OCI-M1 (cell line): Measurements from ENCODE around the gene BLMH.
A peak's percentile ranks its signal among the peaks of the same experiment; 100 is the strongest.
"Not testable (repeated sequence)": the region's sequence is repeated elsewhere in the genome, so short reads cannot be mapped to it uniquely, and the experiment has no call there.

Source experiments
- DNase-seq: peaks from one replicate; lab custom pipeline; 2025; lab: John Stamatoyannopoulos, UW

BLMH gene

DNA sequence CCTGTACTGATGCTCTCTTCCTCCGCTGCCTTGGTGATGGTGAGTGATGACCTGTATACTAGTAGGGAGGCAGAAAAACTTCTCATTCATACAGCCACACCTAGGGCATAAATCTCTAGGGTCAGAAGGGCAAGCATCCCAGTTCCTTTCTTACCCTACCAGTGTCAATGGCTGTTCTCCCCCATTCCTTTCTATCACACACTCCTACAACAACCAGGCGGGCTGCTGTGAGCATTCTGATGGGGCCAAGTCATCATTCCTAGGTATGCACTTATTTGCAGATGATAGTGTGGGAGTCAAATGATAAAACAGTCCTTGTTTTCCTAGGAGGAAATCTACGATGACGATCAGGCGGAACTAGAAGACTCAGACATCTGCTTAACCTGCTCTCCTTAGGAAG is 42.3 kb downstream of the BLMH start:
- no peak for DNase-seq

DNA sequence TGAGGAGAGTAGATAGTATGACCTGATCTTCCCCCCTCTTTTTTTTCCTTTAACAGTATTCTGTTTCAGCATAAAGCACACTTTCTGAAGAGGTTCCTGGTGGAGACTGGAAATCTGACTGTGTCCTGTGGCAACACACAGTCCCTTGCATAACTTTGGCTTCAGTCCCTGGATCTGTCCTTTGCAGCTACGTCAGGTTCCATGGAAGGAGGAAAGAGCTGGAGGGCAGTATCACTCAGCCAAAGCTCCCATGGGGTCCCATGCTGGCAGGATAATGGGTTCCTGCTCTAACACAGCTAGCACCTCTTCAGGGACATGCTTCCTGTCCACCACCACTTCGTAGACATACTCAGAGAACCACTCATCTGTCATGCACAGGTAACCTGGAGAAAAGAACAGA is 43.0 kb downstream of the BLMH start:
- no peak for DNase-seq

DNA sequence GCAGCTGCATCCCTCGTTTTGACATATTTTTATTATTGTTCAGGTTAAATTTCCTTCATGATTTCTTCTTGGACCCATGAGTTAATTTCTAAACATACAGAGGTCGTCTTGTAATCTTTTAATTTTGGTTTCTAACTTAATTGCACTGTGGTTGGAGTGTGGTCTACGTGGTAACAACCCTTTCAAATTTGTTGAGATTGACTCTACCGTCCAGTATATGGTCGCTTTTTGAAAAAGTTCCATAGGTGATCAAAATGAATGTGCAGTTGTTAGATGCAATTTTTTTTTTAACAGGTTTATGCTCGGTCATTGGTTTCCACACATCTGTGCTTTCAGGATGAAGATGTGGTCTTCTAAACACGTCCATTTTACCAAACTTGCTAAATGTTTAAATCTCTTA is 45.3 kb downstream of the BLMH start:
- no peak for DNase-seq

DNA sequence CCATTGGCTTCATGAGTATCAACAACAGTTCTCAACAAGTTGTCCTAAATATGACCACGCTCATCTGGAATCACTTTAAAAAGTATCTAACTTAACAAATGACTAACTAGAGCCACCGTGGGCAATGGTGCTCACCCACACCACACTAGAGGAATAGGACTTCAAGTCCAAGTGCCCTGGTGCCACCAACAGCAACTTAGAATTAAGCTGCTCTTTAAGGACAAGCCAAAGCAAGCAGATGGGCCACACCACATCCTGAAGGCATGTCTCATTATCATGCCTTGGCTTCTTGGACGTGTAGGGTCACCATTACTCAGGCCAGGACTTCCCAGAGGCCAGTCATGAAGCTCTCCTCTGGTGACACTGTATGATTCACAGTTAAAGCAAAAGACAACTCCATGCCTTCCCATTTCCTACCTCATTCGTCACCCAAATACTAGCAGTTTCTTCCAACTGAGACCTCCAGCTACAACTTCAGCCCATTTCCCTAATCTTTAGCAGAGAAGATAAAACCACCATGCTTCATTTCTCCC is 46.8 kb downstream of the BLMH start:
- DNase-seq, result no peak

DNA sequence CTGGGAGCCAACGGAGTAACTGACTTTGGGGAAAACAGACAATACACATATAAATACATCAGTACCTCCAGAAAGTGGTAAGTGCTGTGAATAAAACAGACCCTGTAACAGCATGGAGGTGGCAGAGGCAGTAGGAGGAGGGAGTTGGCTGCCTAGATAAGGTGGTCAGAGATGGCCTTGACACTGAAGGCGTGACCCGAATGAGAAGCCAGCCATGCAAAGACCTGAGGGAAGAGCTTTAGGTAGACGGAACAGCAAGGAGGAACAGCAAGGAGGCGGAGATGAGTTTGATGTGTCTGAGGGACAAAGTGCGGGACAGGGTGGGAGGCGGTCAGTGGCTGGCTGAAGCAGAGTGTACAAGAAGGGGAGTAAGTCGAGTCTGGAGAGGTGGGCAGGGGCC is 48.2 kb downstream of the BLMH start:
- no peak for DNase-seq

DNA sequence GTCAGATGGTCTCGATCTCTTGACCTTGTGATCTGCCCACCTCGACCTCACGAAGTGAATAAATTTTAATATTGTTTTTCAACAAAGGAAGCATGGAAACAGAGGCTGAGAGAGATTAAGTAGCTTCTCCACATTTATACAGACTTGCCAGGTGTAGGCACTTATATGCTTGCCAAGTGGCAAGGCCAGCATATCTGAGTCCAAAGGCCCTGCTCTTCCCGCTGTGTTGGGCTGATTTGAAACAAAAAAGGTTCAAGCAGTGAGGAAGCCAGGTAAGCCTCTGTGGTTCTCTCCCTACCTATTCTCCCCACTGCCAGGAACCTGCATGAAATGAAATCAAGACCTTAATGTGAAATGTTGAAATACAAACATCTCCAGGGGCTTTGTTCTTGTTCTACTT is 48.7 kb downstream of the BLMH start:
- no peak for DNase-seq

DNA sequence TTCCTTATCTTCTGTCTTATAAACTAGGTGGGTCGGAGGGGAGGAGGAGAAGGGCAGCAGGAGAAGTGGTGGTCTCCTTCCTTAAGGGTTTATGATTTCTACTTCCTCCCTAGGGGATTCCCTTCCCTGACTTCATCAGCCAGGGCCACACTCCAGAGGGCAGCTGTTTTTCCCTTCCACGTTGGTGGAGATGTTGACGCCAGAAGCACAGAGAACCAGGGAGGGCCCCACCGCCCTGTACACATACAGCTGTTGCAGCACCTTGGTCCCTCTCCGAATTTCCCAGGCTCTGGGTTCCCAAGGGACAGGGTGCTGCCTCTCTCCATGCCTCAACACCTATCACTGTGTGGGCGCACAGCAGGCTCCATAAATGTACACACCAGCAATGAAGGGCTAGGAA is 50.7 kb downstream of the BLMH start:
- DNase-seq, result no peak

DNA sequence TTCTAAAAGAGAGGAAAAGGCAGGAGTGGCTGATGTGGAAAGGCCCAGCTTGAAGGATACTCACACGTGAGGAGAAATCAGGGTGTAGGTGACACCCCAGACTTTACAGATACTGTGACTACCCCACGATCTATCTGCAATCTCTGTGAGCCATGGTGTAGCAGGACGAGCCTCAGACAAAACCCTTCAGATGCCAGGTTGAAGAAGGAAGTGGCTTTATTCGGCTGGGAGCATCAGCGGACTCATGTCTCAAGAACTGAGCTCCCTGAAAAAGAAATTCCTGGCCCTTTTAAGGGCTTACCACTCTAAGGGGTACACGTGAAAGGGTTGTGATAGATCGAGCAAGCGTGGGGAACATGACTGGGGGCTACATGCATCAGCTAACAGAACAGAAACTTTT is 51.6 kb downstream of the BLMH start:
- DNase-seq, result no peak

DNA sequence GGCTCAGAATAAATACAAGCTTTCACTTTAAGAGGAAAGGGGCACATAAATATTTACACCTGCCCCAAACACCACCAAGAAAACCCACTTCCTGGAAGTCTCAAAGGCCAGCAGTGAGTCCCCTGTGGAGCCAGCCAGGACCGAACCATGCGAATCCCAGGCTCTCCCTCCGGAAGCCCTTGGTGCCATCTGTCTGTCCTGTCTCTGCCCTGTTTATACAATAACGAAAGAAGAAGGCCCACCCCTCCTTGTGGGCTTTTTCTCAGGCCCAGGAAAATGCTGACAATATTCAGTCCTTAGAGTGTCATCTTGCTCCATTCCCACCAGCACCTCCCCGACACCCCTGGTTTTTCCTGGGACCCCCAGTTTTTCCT is 52.7 kb downstream of the BLMH start:
- no peak for DNase-seq

DNA sequence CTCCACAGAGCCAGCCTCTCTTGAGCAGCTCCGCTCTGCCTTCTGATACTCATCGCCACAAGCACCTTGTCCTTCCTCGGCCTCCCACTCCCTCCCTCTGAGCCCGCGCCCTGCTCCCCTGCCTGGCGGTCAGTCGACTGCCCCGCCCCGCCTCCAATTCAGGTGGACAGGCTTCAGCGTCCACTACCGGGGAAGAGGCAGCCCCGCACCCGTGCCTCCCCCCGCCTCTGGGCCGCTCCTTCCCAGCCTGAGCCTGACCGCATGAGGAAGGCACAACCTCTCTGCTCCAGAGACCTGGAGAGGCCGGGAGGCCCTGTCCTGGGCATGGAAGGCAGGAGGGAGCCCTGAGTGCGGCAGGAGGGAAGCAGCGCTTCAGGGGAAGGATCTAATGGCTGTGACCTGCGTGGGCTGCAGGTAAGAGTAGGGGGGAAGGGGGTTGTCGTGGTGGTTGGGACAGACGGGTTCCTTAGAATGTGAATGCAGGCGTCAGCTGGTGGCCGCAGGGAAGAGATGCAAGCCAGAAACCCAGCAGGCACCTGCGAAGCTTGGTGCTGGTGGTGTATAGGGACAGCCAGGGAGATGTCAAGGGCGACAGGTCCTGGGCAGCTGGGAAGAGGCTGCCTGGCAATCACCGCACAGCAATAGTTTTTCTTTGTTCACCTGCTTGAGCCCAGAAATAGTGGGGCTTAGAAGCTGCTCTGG is 53.2 kb downstream of the BLMH start:
- DNase-seq, result no peak

DNA sequence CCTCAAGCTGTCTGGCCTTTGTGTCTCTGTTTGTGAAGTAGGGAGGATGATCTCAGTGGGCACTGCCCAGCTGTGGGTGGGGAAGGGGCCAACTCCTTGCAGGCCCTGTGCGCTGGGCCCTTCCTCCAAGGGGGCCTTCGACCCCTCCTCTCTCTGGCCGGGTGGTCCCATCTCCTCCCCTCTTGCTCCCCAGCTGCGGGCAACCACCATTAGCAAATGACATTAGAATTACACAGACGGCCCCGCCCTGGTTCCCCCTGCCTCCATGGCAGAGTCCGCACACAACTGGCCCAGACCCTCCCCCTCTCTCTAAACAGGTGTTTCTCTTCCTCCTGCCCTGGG is 53.8 kb downstream of the BLMH start:
- no peak for DNase-seq

DNA sequence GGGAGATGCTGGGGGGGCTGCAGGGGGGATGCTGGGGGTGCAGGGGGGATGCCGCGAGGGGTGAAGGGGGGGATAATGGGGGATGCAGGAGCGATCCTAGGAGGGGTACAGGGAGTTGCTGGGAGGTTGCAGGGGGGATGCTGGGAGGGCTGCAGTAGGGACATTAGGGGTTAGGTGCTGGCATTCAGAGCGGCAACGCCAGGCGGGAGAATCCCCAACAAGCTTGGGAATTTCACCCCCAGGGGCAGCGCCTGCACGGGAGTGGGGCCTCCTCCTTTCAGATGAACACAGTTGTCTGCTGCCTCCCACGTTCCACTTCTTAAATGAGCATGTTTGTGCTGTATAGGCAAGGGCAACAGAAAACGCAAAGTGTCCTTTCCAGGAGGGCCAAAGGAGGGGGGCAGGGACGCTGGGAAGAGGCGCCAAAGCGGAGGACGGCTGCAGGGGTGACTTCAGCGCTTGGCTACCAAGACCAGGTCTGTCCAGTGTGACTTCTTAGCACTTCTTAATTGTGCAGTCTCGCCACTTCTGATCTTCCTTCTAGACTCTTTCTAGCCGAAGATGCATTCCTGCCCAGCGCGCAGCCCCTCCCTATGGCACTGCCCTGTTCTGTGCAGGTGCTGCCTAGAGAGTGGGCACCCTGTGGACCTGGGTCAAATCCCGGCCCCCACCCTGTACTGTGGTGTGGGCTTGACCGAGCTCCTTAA is 54.3 kb downstream of the BLMH start:
- no peak for DNase-seq

DNA sequence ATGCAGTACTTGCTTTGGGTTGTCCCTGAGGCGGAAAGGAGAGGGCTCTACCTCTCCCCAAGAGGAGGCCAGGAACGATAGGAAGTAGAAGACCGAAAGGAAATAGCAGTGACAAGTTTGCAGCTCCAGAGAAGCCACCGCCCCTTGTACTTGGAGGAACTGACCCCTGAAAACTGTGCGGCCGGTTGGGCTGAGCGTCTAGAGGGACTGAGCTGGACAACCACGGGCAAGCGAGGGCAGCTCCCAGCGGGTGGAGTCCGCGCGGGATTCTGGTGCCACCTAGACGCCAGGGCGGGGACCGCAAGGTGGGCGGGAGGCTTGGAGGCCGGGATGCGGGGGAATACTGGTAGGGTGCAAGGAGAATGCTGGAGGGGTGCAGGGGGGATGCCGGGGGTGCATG is 55.0 kb downstream of the BLMH start:
- DNase-seq, result peak; percentile 58

DNA sequence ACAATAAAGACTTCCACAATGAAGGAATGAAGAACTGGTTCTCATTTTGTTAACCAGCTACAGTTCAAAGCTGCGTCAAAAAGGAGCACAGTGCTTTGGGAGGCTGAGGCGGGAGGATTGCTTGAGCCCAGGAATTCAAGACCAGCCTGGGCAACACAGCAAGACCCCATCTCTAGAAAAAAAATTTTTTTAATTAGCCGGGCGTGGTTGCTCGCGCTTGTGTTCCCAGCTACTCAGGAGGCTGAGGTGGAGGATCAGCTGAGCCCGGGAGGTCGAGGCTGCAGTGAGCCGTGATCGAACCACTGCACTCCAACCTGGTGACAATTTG is 55.5 kb downstream of the BLMH start:
- no peak for DNase-seq

DNA sequence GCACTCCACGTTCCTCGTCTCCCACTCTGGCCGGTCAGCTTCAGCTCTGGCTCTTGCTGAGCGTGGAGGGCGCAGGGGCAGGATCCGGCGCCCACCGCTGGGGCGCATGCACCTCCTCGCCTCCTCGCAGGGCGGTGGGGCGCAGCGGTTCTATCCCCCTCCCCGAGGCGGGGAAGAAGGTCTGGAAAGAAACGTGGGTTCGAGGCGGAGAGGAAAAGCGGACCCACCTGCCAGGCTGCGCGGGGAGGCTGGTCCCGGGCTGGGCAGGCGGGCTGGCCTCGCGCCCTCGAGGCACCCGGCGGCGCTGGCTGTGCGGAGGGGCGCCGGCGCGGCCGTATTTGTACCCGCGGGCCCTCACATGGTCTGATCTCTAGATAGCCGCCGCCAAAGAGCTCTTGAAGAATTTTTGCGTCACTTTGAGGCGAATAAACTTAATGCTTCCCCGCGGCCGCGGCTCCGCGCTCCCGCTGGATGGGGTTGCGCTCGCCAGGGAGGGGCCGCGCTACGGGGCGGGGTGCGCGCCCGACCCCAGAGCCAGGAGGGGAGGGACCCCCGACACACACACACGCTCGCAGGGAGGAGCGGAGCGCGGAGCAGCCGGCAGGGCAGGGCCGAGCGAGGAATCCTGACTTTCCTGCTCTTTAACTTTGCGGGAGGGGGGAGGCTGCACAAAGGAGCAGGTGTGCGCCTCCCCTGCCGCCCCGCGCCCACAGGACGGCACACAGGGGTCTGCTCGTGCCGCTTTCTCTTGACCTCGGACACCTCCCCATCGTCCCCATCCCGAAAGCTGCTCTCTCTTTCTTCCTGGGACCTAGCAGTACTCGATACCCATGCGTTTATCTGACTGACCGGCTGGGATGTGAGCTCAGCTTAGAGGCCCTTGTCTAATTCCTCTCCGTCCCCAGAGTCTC is 56.1 kb downstream of the BLMH start, which contains the start of gene SLC6A4:
Gene SLC6A4 (minus strand): TSS at position 312 of the 911 bp plus-strand sequence. CDS start 13,739 bp downstream, outside the sequence.
- DNase-seq, result no peak

DNA sequence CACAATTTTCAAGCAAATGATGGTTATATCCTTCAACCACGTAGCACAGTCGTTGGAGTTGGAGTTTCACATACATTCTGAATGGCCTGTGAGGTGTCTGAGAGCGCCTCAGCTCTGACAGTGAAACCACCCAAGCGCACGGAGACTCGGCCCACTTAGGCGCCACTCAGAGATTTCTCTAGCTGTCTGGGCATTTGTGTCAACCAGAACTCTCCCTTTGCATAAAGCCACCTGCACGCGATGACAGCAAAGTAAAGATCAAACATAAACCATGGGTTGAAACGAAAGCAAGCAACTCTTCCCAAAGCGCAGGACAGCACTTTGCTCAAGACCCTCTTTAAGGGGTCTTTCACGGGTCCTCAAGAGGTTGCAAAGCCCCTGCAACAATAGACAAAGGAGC is 56.8 kb downstream of the BLMH start:
- no peak for DNase-seq

DNA sequence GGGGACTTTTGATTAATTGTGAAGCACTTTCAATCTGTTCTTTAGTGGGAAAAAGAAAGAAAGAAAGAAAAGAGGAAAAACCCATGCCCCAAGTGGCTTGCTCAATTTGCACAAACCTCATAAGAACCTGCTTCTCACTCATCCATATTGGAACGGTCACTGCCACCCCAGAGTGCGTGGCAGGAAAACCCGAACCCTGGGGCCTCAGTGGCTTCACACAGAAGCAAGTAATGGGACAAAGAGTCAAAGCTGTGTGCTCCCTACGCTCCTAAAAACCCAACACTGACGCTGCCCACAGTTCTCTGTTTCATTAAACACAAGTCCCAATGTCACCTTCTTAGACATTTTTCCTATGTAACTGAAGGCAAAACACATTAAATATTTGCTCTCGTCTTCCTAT is 57.4 kb downstream of the BLMH start:
- no peak for DNase-seq

DNA sequence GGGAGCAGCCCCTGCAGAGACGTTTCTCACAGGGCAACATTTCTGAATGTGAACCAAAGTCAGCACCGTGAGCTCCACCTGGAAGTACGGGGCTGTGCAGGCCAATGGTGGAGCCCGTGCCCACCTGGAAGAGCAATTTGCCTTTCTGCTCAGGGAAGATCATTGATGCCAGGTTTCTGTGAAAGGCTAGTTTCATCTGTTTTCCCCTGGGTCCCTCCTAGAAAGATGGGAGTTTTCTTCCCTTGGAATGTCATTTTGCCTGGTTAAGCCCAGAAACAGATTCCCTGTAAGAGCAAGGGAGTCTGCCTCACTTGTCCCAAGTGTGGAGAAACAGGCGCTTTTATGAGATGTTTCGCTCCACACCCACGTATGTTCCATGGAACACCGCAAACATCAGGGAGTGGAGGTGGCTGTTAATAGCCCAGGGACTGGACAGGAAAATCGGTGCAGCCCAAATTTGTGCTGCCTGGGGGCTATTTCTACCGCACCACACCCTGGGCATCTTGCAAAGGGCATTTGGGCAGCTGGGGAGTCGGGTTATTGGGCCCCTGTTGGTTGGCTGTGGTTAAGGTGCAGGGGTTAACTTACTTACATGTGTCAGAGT is 58.8 kb downstream of the BLMH start:
- DNase-seq, result no peak

DNA sequence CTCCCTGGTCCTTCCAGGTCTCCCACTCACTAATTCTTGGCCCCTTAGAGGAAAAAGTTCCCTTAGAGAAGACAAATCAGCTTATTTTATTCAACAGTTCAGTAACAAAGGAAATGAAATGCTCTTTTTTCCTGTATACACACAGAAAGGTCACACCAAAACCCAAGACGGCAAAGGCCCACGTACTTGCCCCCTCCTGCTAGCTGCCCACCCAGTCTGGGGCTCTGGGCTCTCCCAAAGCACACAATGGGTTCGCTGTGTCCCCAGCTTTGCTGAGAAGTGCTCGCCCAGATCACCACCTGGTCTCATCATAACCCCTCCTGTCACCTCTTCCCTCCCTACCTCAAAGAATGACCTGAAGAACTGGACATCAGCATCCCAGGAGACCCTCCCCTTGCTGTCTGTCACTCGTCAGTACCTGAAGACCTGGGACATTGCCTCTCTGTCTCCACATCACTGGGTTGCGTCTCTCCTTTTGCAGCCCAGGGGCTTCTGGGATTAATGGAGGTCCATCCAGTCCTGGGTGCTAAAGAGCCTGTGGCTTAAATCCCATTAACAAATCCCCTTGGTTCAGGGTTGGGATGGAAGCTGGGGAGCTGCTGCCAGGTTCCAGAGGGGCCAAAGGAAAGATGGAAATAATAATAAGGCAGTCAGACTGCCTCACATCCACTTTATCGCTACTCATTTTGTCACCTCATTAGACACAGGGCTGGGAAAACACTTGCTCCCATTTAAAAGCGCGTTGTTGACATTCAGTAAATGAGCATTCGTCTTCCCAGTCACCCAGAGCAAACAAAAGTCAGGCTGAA is 59.5 kb downstream of the BLMH start:
- DNase-seq, result no peak

DNA sequence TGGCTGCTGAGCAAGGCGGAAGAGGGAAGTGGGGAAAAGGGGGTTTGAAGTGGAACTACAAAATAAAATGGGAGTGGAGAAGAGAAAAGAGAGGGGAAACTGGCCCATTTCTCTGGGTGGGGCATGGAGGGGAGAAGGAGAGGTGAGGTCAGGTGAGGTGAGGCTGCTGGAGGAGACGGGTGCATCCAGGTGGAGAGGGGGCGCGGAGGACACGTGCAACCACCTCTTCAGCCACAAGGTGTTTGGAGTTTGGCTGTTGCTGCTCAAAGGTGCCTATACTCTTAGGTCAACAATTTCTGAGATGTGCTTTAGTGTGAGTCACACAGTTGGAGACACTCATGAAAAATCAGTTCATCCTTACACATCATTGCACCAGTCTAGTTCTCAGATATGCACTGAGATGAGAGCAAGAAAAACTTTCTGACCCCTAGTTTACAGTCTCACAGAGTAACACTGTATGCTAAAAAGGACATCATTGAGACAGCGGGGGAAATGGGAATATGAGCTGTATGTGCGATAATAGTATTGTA is 61.1 kb downstream of the BLMH start:
- DNase-seq, result no peak

DNA sequence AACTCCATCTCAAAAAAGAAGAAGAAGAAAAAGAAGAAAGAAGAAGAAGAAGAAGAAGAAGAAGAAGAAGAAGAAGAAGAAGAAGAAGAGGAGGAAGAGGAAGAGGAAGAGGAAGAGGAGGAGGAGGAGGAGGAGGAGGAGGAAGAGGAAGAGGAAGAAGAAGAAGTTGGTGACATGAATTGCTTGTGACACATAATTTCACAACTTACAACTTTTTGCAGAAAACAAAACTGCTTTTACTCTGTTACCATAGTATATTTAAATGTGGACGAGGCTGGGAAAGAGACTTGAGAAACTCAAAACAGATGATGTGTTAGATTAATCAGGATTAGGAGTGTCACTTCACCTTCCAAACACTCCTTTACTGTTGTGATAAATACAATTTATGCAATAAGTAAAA is 61.7 kb downstream of the BLMH start:
- not testable (repeated sequence) for DNase-seq
